ENCODE results near the gene DCTN3.

Gene DCTN3

DNA sequence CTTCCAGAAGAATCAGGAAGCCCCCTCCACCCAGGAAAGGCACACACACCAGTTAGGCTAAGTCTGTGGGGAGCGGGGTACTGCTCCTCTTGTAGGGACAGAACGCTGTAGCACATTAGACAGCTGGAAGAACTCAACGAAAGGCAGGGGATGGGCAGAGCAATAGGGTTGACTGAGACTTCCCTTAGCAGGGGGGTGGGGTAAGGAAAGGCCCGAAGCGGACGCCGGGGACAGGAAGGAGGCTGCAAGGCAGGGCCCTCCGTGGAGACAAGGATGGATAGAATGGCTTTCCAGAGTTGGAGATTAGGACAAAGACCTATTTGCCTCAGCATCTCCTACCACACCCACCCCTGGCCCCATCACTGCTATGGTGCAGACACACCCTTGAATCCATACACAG lies 45.1 kb downstream of the DCTN3 start:
- Histone ChIP-seq H3K9me3 (ENCODE audit: control extremely low read depth in 1 of 5, control insufficient read depth in 4 of 5, insufficient read depth in 2 of 5, low read depth in 1 of 5, low read length in 4 of 5) (no peaks in the 10 kb centered on the region), H3K36me3 (ENCODE audit: control insufficient read depth in 4 of 4, insufficient read depth in 4 of 4, low read length in 3 of 4) (no peaks in the 10 kb centered on the region), H3K4me1 (ENCODE audit: control extremely low read depth in 1 of 4, control insufficient read depth in 4 of 4, insufficient read depth in 4 of 4, low read length in 3 of 4) (peaks cover 0 to 11% (median 8%) of the 10 kb centered on the region in 4 experiments), H3K27ac (ENCODE audit: insufficient read depth in 1 of 2, low read depth in 1 of 2, low read length in 2 of 2, poor library complexity in 1 of 2, severe bottlenecking in 2 of 2) (no peak overlapping the region), H3K4me3 (ENCODE audit: control insufficient read depth in 1 of 7, extremely low read depth in 1 of 7, insufficient read depth in 4 of 7, low read depth in 2 of 7, low read length in 6 of 7) (no peak overlapping the region), H3K27me3 (replicated peaks in 2 of 5; ENCODE audit: control insufficient read depth in 4 of 5, insufficient read depth in 5 of 5, low read length in 4 of 5) (peaks cover 0 to 58% (median 31%) of the 10 kb centered on the region in 5 experiments)
- 48% methylated on average over 7 of the region's 8 CpGs for WGBS (ENCODE audit: insufficient coverage)
- ChIA-PET CTCF (interaction anchor here (1.0 to 1.3 kb wide), 3 partner anchors 10 to 27 kb away, joined by 3 to 4 read pairs (median 4); no protein-coding TSS in a partner anchor), POLR2A (no interaction called here)
- no peak for DNase-seq

DNA sequence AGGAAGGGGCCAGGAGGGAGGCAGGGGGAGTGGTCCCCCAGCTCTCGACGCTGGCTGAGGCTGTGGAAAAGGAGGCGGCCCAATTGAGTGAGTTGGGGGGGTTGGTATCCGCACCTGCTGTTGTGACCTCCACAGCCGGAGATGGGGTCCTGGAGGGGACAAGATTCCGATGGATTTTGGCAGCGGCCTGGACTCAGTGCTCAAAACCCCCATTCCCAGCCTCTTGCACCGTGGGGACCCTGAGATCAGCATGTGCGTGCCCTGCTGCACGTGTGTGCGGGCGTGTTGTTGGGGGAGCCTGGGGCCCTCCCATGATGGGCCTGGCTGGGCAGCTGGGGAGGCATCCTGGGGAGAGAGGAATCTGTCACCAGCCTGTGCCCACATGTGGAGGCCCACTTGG lies 45.7 kb downstream of the DCTN3 start:
- WGBS (ENCODE audit: insufficient coverage), result 98% methylated on average over 12 of the region's 12 CpGs
- Histone ChIP-seq H3K27ac (ENCODE audit: insufficient read depth in 1 of 2, low read depth in 1 of 2, low read length in 2 of 2, poor library complexity in 1 of 2, severe bottlenecking in 2 of 2) (no peak overlapping the region), H3K36me3 (ENCODE audit: control insufficient read depth in 4 of 4, insufficient read depth in 4 of 4, low read length in 3 of 4) (no peaks in the 10 kb centered on the region), H3K4me3 (ENCODE audit: control insufficient read depth in 1 of 7, extremely low read depth in 1 of 7, insufficient read depth in 4 of 7, low read depth in 2 of 7, low read length in 6 of 7) (no peak overlapping the region), H3K4me1 (ENCODE audit: control extremely low read depth in 1 of 4, control insufficient read depth in 4 of 4, insufficient read depth in 4 of 4, low read length in 3 of 4) (peaks cover 0 to 11% (median 8%) of the 10 kb centered on the region in 4 experiments), H3K27me3 (replicated peaks in 2 of 5; ENCODE audit: control insufficient read depth in 4 of 5, insufficient read depth in 5 of 5, low read length in 4 of 5) (peaks cover 0 to 53% (median 36%) of the 10 kb centered on the region in 5 experiments), H3K9me3 (ENCODE audit: control extremely low read depth in 1 of 5, control insufficient read depth in 4 of 5, insufficient read depth in 2 of 5, low read depth in 1 of 5, low read length in 4 of 5) (no peaks in the 10 kb centered on the region)
- ChIA-PET POLR2A (no interaction called here), CTCF (interaction anchor here (0.7 to 1.4 kb wide), 2 partner anchors 8 to 11 kb away, joined by 3 to 4 read pairs; no protein-coding TSS in a partner anchor)
- no peak for DNase-seq

DNA sequence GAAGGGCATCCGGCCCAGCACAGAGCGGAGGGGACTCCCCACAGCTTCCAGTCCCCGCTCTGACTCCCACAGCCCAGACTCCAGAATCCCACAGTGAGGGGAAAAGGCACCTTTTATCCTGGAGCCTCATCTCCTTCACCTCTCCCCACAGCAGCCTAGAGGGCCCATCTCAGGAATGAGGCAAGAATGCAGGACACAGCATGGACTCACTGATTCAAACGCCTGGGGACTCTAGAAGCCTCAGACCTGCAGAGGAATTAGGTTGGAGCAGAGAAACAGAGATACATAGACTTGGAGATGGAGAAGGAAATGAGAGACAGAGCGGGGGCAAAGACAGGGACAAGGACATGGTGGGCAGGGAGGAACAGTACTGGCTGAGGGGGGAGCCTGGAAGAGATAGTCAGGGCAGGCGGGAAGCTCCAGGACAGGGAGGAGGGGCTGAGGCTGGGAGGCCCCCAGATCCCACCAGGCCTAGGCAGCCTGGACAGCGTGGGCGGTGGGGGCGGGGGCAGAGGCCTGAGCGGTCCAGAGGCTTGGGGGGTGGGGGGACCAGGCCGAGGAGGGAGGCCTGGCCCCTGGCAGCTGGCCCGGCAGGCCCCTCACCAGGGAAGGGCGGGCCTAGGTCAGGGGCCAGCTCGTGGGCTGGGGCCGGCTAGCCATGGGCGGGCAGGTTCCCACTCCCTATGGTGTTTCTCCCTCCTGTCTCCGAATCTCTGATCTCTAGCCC lies 46.5 kb downstream of the DCTN3 start:
- ChIA-PET CTCF (interaction anchor here (0.7 to 1.4 kb wide), 3 partner anchors 9 to 18 kb away, joined by 3 to 4 read pairs (median 4); no protein-coding TSS in a partner anchor), POLR2A (no interaction called here)
- Histone ChIP-seq H3K36me3 (ENCODE audit: control insufficient read depth in 4 of 4, insufficient read depth in 4 of 4, low read length in 3 of 4) (no peaks in the 10 kb centered on the region), H3K27ac (ENCODE audit: insufficient read depth in 1 of 2, low read depth in 1 of 2, low read length in 2 of 2, poor library complexity in 1 of 2, severe bottlenecking in 2 of 2) (no peak overlapping the region), H3K9me3 (ENCODE audit: control extremely low read depth in 1 of 5, control insufficient read depth in 4 of 5, insufficient read depth in 2 of 5, low read depth in 1 of 5, low read length in 4 of 5) (no peaks in the 10 kb centered on the region), H3K4me3 (ENCODE audit: control insufficient read depth in 1 of 7, extremely low read depth in 1 of 7, insufficient read depth in 4 of 7, low read depth in 2 of 7, low read length in 6 of 7) (no peak overlapping the region), H3K27me3 (replicated peaks in 2 of 5; ENCODE audit: control insufficient read depth in 4 of 5, insufficient read depth in 5 of 5, low read length in 4 of 5) (peaks cover 0 to 48% (median 34%) of the 10 kb centered on the region in 5 experiments), H3K4me1 (ENCODE audit: control extremely low read depth in 1 of 4, control insufficient read depth in 4 of 4, insufficient read depth in 4 of 4, low read length in 3 of 4) (peaks cover 0 to 11% (median 7%) of the 10 kb centered on the region in 4 experiments)
- 98% methylated on average over 16 of the region's 17 CpGs for WGBS (ENCODE audit: insufficient coverage)
- no peak for DNase-seq

DNA sequence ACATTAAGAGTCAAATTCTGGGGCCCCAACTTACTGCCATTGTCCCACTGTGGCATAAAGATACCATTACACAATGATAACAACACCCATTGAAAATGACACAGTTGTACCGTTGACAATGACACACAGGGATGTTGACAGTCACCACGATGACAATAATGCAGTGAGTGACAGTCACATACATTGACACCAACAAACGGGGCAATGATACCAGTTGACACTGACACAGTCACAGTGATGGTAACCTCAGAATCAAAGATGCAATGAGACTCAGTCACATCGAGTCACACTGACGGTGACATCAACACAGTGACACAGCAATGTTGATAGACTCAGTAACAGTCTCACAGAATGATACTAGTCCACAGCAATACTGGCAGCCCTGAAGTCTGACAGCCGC lies 47.7 kb downstream of the DCTN3 start:
- DNase-seq, result no peak
- no peak overlapping the region for H3K27ac ChIP-seq (ENCODE audit: insufficient read depth in 1 of 2, low read depth in 1 of 2, low read length in 2 of 2, poor library complexity in 1 of 2, severe bottlenecking in 2 of 2)
- ChIA-PET CTCF (interaction anchor here (1.1 kb wide), 1 partner anchor 19 kb away, joined by 4 read pairs; no protein-coding TSS in a partner anchor), POLR2A (no interaction called here)
- peaks cover 0 to 2% (median 0%) of the 10 kb centered on the region in 4 experiments for H3K4me1 ChIP-seq (ENCODE audit: control extremely low read depth in 1 of 4, control insufficient read depth in 4 of 4, insufficient read depth in 4 of 4, low read length in 3 of 4)
- H3K9me3 ChIP-seq (ENCODE audit: control extremely low read depth in 1 of 5, control insufficient read depth in 4 of 5, insufficient read depth in 2 of 5, low read depth in 1 of 5, low read length in 4 of 5), result no peaks in the 10 kb centered on the region
- no peaks in the 10 kb centered on the region for H3K36me3 ChIP-seq (ENCODE audit: control insufficient read depth in 4 of 4, insufficient read depth in 4 of 4, low read length in 3 of 4)
- H3K27me3 ChIP-seq (replicated peaks in 2 of 5; ENCODE audit: control insufficient read depth in 4 of 5, insufficient read depth in 5 of 5, low read length in 4 of 5), result peaks cover 0 to 49% (median 28%) of the 10 kb centered on the region in 5 experiments
- no peak overlapping the region for H3K4me3 ChIP-seq (ENCODE audit: control insufficient read depth in 1 of 7, extremely low read depth in 1 of 7, insufficient read depth in 4 of 7, low read depth in 2 of 7, low read length in 6 of 7)
- WGBS (ENCODE audit: insufficient coverage), result 96% methylated on average over 6 of the region's 6 CpGs

DNA sequence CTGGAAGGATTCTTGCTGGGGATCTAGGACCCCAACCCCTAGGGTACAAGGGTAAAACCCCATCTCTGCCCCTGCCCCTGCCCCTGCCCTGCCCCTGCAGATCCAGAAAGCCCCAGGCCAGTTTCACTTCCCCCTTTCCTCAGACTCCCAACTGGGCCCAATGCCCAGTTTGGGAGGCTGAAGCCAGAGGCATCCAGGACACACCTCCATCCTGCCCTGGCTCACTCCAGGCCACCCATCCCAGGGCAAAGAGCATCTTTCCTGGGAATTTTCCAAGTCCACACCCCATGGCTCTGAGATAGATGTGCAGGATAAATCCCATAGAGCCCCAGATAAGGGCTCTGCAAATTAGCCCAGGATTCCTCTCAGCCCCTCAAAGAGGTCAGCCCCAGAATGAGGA lies 48.2 kb downstream of the DCTN3 start:
- no peaks in the 10 kb centered on the region for H3K4me1 ChIP-seq (ENCODE audit: control extremely low read depth in 1 of 4, control insufficient read depth in 4 of 4, insufficient read depth in 4 of 4, low read length in 3 of 4)
- ChIA-PET POLR2A (no interaction called here), CTCF (no interaction called here)
- peaks cover 0 to 49% (median 28%) of the 10 kb centered on the region in 5 experiments for H3K27me3 ChIP-seq (replicated peaks in 2 of 5; ENCODE audit: control insufficient read depth in 4 of 5, insufficient read depth in 5 of 5, low read length in 4 of 5)
- H3K36me3 ChIP-seq (ENCODE audit: control insufficient read depth in 4 of 4, insufficient read depth in 4 of 4, low read length in 3 of 4), result no peaks in the 10 kb centered on the region
- no peaks in the 10 kb centered on the region for H3K9me3 ChIP-seq (ENCODE audit: control extremely low read depth in 1 of 5, control insufficient read depth in 4 of 5, insufficient read depth in 2 of 5, low read depth in 1 of 5, low read length in 4 of 5)
- H3K27ac ChIP-seq (ENCODE audit: insufficient read depth in 1 of 2, low read depth in 1 of 2, low read length in 2 of 2, poor library complexity in 1 of 2, severe bottlenecking in 2 of 2), result no peak overlapping the region
- no peak overlapping the region for H3K4me3 ChIP-seq (ENCODE audit: control insufficient read depth in 1 of 7, extremely low read depth in 1 of 7, insufficient read depth in 4 of 7, low read depth in 2 of 7, low read length in 6 of 7)
- DNase-seq, result no peak

DNA sequence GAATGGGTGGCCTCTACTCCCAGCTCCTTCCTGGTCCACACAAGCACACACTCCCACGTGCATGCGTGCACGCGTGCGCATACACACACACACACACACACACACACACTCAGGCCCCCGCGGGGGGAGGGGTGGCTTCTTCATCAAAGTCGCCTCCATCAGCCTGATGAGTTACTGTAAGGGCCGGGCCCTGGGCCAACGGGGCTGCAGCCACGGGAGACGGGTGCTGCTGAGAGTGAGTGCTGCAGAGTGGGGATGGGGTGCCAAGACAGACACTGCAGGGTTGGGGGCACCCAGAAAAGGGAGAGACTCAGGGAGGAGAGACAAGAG lies 48.8 kb downstream of the DCTN3 start:
- Histone ChIP-seq H3K4me3 (ENCODE audit: control insufficient read depth in 1 of 7, extremely low read depth in 1 of 7, insufficient read depth in 4 of 7, low read depth in 2 of 7, low read length in 6 of 7) (no peak overlapping the region), H3K27me3 (replicated peaks in 2 of 5; ENCODE audit: control insufficient read depth in 4 of 5, insufficient read depth in 5 of 5, low read length in 4 of 5) (peaks cover 0 to 47% (median 26%) of the 10 kb centered on the region in 5 experiments), H3K9me3 (ENCODE audit: control extremely low read depth in 1 of 5, control insufficient read depth in 4 of 5, insufficient read depth in 2 of 5, low read depth in 1 of 5, low read length in 4 of 5) (no peaks in the 10 kb centered on the region), H3K36me3 (ENCODE audit: control insufficient read depth in 4 of 4, insufficient read depth in 4 of 4, low read length in 3 of 4) (no peaks in the 10 kb centered on the region), H3K4me1 (ENCODE audit: control extremely low read depth in 1 of 4, control insufficient read depth in 4 of 4, insufficient read depth in 4 of 4, low read length in 3 of 4) (no peaks in the 10 kb centered on the region), H3K27ac (ENCODE audit: insufficient read depth in 1 of 2, low read depth in 1 of 2, low read length in 2 of 2, poor library complexity in 1 of 2, severe bottlenecking in 2 of 2) (no peak overlapping the region)
- WGBS (ENCODE audit: insufficient coverage), result 85% methylated on average over 3 of the region's 12 CpGs
- ChIA-PET CTCF (interaction anchor here (1.3 kb wide), 1 partner anchor 20 kb away, joined by 5 read pairs; no protein-coding TSS in a partner anchor), POLR2A (interaction anchor here (0.7 kb wide), 1 partner anchor 144 kb away, joined by 5 read pairs; no protein-coding TSS in a partner anchor)
- no peak for DNase-seq

DNA sequence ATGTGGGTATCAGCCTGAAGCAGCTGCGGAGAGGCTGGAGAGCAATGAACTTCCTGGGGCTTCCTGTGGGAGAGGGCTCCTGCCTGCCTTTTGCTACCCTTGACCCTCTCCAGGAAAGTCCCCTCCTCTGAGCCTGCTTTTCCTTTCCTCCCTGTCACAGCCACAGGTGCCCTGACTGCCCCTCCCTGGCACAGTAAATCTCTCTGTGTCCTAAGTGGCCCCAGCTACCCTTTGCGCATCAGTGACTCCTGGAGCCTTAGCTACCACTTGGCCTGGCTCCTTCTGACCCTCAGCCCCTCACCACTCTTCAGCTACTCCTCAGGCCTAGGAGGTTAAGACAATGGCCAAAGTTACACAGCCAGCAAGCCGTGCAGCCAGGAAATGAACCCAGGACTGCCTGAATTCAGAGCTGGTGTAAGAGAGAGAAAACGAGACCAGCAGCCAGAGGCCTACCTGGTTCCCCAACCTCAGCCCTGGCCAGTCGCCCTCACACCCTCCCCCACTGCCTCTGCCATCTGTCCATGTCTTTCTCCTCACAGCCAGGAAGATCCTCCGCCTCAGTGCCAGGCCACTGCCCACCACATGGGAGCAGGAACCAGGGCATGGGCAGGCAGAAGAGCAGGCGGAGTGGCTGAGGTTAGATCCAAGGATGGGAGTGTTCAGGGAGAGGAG lies 49.4 kb downstream of the DCTN3 start:
- no peak for DNase-seq
- Histone ChIP-seq H3K4me1 (ENCODE audit: control extremely low read depth in 1 of 4, control insufficient read depth in 4 of 4, insufficient read depth in 4 of 4, low read length in 3 of 4) (no peaks in the 10 kb centered on the region), H3K27ac (ENCODE audit: insufficient read depth in 1 of 2, low read depth in 1 of 2, low read length in 2 of 2, poor library complexity in 1 of 2, severe bottlenecking in 2 of 2) (no peak overlapping the region), H3K27me3 (replicated peaks in 2 of 5; ENCODE audit: control insufficient read depth in 4 of 5, insufficient read depth in 5 of 5, low read length in 4 of 5) (peaks cover 0 to 45% (median 22%) of the 10 kb centered on the region in 5 experiments), H3K36me3 (ENCODE audit: control insufficient read depth in 4 of 4, insufficient read depth in 4 of 4, low read length in 3 of 4) (no peaks in the 10 kb centered on the region), H3K4me3 (ENCODE audit: control insufficient read depth in 1 of 7, extremely low read depth in 1 of 7, insufficient read depth in 4 of 7, low read depth in 2 of 7, low read length in 6 of 7) (no peak overlapping the region), H3K9me3 (ENCODE audit: control extremely low read depth in 1 of 5, control insufficient read depth in 4 of 5, insufficient read depth in 2 of 5, low read depth in 1 of 5, low read length in 4 of 5) (no peaks in the 10 kb centered on the region)
- WGBS (ENCODE audit: insufficient coverage), result 86% methylated on average over 2 of the region's 7 CpGs
- CTCF ChIA-PET, result interaction anchor here (1.3 kb wide), 1 partner anchor 21 kb away, joined by 5 read pairs; no protein-coding TSS in a partner anchor
- POLR2A ChIA-PET, result interaction anchor here (0.7 kb wide), 1 partner anchor 144 kb away, joined by 5 read pairs; no protein-coding TSS in a partner anchor
